Trophoblast cell (in vitro differentiated cells and primary cell): ENCODE data around the gene TNFAIP3.
A peak's percentile ranks its signal among the peaks of the same experiment; 100 is the strongest.

Experiments
- DNase-seq, 2 donors: peaks; one replicate each; pipeline ENCODE4 v3.0.0-alpha.2; 2016
- H2AFZ ChIP-seq: 2 replicates; pipeline ENCODE4 v1.6.1; 2013; ENCODE audit warnings: low read length, moderate library complexity, mild to moderate bottlenecking; ENCODE audit not compliant: insufficient read depth, poor library complexity
- H2AK5ac ChIP-seq: 2 replicates; pipeline ENCODE4 v1.6.1; 2013; ENCODE audit warnings: mild to moderate bottlenecking, low read length
- H2BK120ac ChIP-seq: 2 replicates; pipeline ENCODE4 v1.6.1; 2013; ENCODE audit warnings: low read length, mild to moderate bottlenecking, moderate library complexity; ENCODE audit not compliant: insufficient read depth, poor library complexity
- H2BK12ac ChIP-seq: 2 replicates; pipeline ENCODE4 v1.6.1; 2013; ENCODE audit warnings: mild to moderate bottlenecking, low read length, moderate library complexity
- H2BK5ac ChIP-seq: 2 replicates; pipeline ENCODE4 v1.6.1; 2013; ENCODE audit warnings: low read length, low read depth, moderate library complexity, mild to moderate bottlenecking; ENCODE audit not compliant: poor library complexity
- H3K14ac ChIP-seq: 2 replicates; pipeline ENCODE4 v1.6.1; 2013; ENCODE audit warnings: mild to moderate bottlenecking, low read length
- H3K18ac ChIP-seq: 2 replicates; pipeline ENCODE4 v1.6.1; 2013; ENCODE audit warnings: mild to moderate bottlenecking, low read length
- H3K23ac ChIP-seq: 2 replicates; pipeline ENCODE4 v1.6.1; 2013; ENCODE audit warnings: low read length
- H3K27ac ChIP-seq: 2 replicates; pipeline ENCODE4 v1.5.1; 2013; ENCODE audit warnings: low read depth, mild to moderate bottlenecking, inconsistent platforms, low read length, moderate library complexity
- H3K27me3 ChIP-seq: 2 replicates; pipeline ENCODE4 v1.6.1; 2013; ENCODE audit warnings: inconsistent platforms, mild to moderate bottlenecking, low read length, moderate library complexity; ENCODE audit not compliant: insufficient read depth
- H3K36me3 ChIP-seq, 2 experiments: 1 replicate in 1 of 2; 2 replicates in 1 of 2; pipeline ENCODE4 v1.6.1; 2013; ENCODE audit warnings: low read length in 2 of 2, mild to moderate bottlenecking in 2 of 2, moderate library complexity in 1 of 2; ENCODE audit not compliant: insufficient read depth in 2 of 2, control insufficient read depth in 1 of 2
- H3K4ac ChIP-seq: 2 replicates; pipeline ENCODE4 v1.6.1; 2013; ENCODE audit warnings: low read depth, mild to moderate bottlenecking, low read length, moderate library complexity
- H3K4me1 ChIP-seq, 2 experiments: 1 replicate in 1 of 2; 2 replicates in 1 of 2; pipeline ENCODE4 v1.6.1; 2013; ENCODE audit warnings: low read length in 2 of 2, mild to moderate bottlenecking in 2 of 2, moderate library complexity in 1 of 2; ENCODE audit not compliant: insufficient read depth in 2 of 2, control insufficient read depth in 1 of 2
- H3K4me2 ChIP-seq: 2 replicates; pipeline ENCODE4 v1.6.1; 2013; ENCODE audit warnings: inconsistent platforms, mild to moderate bottlenecking, low read length, moderate library complexity
- H3K4me3 ChIP-seq: 2 replicates; pipeline ENCODE4 v1.5.1; 2013; ENCODE audit warnings: mild to moderate bottlenecking, low read depth, low read length, inconsistent platforms
- H3K79me1 ChIP-seq: one replicate; pipeline ENCODE4 v1.6.1; 2013; ENCODE audit warnings: low read length
- H3K79me2 ChIP-seq: 2 replicates; pipeline ENCODE4 v1.6.1; 2013; ENCODE audit warnings: low read length, mild to moderate bottlenecking; ENCODE audit not compliant: control insufficient read depth, insufficient read depth, poor library complexity
- H3K9ac ChIP-seq: 2 replicates; pipeline ENCODE4 v1.6.1; 2013; ENCODE audit warnings: mild to moderate bottlenecking, low read length
- H3K9me3 ChIP-seq: 2 replicates; pipeline ENCODE4 v1.6.1; 2013; ENCODE audit warnings: low read depth, mild to moderate bottlenecking, control low read depth, inconsistent platforms, low read length; ENCODE audit not compliant: insufficient read depth
- H4K12ac ChIP-seq: 2 replicates; pipeline ENCODE4 v1.6.1; 2013; ENCODE audit warnings: low read depth, mild to moderate bottlenecking, low read length, moderate library complexity
- H4K8ac ChIP-seq: 2 replicates; pipeline ENCODE4 v1.6.1; 2013; ENCODE audit warnings: low read depth, mild to moderate bottlenecking, low read length, moderate library complexity
- H4K91ac ChIP-seq: one replicate; pipeline ENCODE4 v1.6.1; 2013; ENCODE audit warnings: low read depth, mild to moderate bottlenecking, low read length, moderate library complexity
- WGBS: extraction: QIAGEN DNeasy Blood & Tissue Kit; methylation state at CpG from one replicate; pipeline ENCODE4 v1.1.7; 2013; ENCODE audit warnings: missing lambda C conversion rate; ENCODE audit not compliant: insufficient read length, insufficient coverage; ENCODE audit errors: extremely low coverage; 5-methylcytosine and 5-hydroxymethylcytosine counted together

The TNFAIP3 gene

DNA sequence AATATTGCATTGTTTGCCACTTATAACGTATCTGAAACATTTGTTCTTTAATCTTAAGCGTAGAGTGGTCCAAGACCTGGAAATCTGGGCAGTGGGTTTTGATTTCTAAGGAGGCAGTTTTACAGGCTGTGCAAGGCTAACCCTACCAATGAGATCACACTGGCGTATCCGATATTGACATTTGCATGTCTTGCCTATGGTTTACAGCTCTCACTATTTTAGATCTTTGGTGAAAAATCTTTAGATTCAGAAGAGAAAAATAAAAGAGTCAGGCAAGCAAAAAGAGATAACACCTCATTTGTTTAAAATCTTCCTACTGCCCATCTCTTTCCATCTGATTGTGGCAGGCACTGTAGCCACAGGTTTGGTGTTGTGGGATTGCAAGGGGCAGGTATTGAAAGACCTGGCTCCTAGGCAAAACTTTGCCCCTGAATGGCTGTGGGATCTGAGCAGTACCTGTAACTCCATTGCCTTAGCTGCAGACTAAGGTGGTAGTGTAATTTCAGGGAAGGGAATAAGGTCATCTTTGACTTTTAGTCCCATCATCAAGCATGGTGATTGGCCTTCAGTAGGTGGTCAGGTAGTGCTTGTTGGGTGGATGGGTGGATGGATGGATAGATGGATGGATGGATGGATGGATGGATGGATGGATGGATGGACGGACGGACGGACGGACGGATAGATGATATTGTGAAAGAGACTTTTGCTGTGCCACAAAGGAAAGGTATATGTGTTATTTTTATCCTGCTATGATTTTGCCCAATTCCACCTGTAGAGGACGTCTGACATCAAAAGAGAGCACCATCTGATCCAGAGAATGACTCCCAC, 1.9 kb downstream of the TNFAIP3 start:
- DNase-seq, result peak in 1 of 2 donors; percentile 26
- Histone ChIP-seq H4K12ac (no peak overlapping the region), H3K14ac (no peak overlapping the region), H3K79me1 (peaks cover 19% of the 10 kb centered on the region), H3K18ac (peak overlapping the region; percentile 5), H2BK12ac (no peak overlapping the region), H3K4me3 (peak overlapping the region; percentile 57), H3K23ac (no peak overlapping the region), H2BK120ac (no peak overlapping the region), H3K4me1 (peaks cover 9 to 18% of the 10 kb centered on the region in 2 experiments), H3K9ac (no peak overlapping the region), H4K8ac (no peak overlapping the region), H4K91ac (no peak overlapping the region), H2AK5ac (no peak overlapping the region), H3K4ac (peak overlapping the region; percentile 4), H3K9me3 (no peaks in the 10 kb centered on the region), H3K4me2 (peak overlapping the region; percentile 56), H3K27ac (no peak overlapping the region), H3K79me2 (peaks cover 15% of the 10 kb centered on the region), H3K36me3 (peaks cover 0 to 3% of the 10 kb centered on the region in 2 experiments), H3K27me3 (no peaks in the 10 kb centered on the region), H2AFZ (no peak overlapping the region), H2BK5ac (no peak overlapping the region)
- 100% methylated on average over 4 of the region's 10 CpGs for WGBS

DNA sequence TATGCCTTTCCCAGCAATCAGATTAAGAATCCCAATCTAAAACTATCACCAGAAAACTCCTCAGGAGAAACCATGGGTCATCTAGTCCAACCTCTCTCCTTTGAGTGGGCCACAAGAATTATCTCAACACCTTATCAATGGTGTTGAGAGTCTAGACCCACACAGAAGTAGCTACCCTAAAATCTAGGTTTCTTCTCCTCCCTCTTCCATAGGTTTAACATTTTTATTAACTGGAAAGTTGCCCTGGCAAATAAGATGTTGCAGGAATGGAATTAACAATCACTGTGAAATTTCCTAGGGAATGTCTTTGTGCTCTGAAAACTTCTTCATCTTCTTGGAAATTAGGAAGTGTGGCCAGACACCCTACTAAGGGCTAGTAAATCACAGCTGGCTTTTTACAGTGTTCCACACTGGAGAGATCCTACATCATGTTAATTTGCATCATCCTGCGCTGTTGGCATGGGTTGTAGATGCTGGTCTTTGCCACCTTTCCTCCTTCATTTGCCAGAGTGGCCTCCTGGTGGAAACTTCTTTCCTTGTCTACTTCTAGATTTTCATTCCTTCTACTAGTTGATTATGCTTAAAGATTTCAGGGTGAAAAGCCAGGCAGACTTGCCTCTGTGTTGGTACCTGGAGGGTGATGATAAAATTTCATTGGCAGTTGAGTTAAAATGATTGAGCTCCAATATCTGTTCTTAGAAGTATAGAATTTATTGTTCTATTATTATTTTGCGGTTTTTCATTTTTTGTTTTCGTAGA, 2.7 kb downstream of the TNFAIP3 start:
- no CpG with 5 or more reads among the region's 3 CpGs for WGBS
- peaks cover 19% of the 10 kb centered on the region for H3K79me1 ChIP-seq
- H3K4me1 ChIP-seq, result peaks cover 9 to 21% of the 10 kb centered on the region in 2 experiments
- H3K4me2 ChIP-seq, result peak overlapping the region; percentile 56
- H3K9ac ChIP-seq, result no peak overlapping the region
- H4K12ac ChIP-seq, result no peak overlapping the region
- H3K23ac ChIP-seq, result no peak overlapping the region
- H2BK120ac ChIP-seq, result no peak overlapping the region
- H3K27me3 ChIP-seq, result no peaks in the 10 kb centered on the region
- no peak overlapping the region for H3K4me3 ChIP-seq
- peaks cover 15% of the 10 kb centered on the region for H3K79me2 ChIP-seq
- no peak overlapping the region for H2BK5ac ChIP-seq
- no peak overlapping the region for H3K14ac ChIP-seq
- no peak overlapping the region for H2AK5ac ChIP-seq
- H2BK12ac ChIP-seq, result no peak overlapping the region
- H3K9me3 ChIP-seq, result no peaks in the 10 kb centered on the region
- H4K8ac ChIP-seq, result no peak overlapping the region
- no peak overlapping the region for H3K4ac ChIP-seq
- H3K27ac ChIP-seq, result no peak overlapping the region
- no peak overlapping the region for H2AFZ ChIP-seq
- no peak overlapping the region for H4K91ac ChIP-seq
- peak overlapping the region; percentile 56 for H3K18ac ChIP-seq
- peak in 1 of 2 donors; percentile 20 for DNase-seq
- peaks cover 3 to 4% of the 10 kb centered on the region in 2 experiments for H3K36me3 ChIP-seq

DNA sequence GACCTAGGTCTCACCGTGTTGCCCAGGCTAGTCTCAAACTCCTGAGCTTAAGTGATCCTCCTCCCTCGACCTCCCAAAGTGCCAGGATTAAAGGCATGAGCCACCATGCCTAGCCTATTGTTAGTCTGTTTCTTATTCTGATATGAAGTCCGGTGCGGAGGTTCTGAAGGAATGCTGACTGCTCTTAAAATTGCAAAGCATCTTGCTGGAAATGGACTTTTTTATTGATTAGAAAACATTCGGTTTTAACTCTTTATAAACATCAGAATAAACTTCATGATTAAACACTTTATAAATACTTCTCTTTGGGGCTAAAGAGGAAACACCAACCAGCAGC, 3.2 kb downstream of the TNFAIP3 start:
- peaks cover 20% of the 10 kb centered on the region for H3K79me1 ChIP-seq
- no peaks in the 10 kb centered on the region for H3K9me3 ChIP-seq
- no peak overlapping the region for H2AK5ac ChIP-seq
- H3K4ac ChIP-seq, result no peak overlapping the region
- H4K8ac ChIP-seq, result no peak overlapping the region
- peaks cover 13 to 20% of the 10 kb centered on the region in 2 experiments for H3K4me1 ChIP-seq
- no peak overlapping the region for H2BK5ac ChIP-seq
- peaks cover 15% of the 10 kb centered on the region for H3K79me2 ChIP-seq
- H2BK120ac ChIP-seq, result no peak overlapping the region
- no CpG with 5 or more reads among the region's 5 CpGs for WGBS
- no peak overlapping the region for H2AFZ ChIP-seq
- H4K91ac ChIP-seq, result no peak overlapping the region
- no peak overlapping the region for H3K27ac ChIP-seq
- H3K18ac ChIP-seq, result no peak overlapping the region
- H3K27me3 ChIP-seq, result no peaks in the 10 kb centered on the region
- H3K9ac ChIP-seq, result no peak overlapping the region
- H3K14ac ChIP-seq, result no peak overlapping the region
- no peak overlapping the region for H2BK12ac ChIP-seq
- DNase-seq, result peak in 1 of 2 donors; percentile 30
- peaks cover 7 to 9% of the 10 kb centered on the region in 2 experiments for H3K36me3 ChIP-seq
- no peak overlapping the region for H3K23ac ChIP-seq
- H3K4me2 ChIP-seq, result no peak overlapping the region
- H4K12ac ChIP-seq, result no peak overlapping the region
- no peak overlapping the region for H3K4me3 ChIP-seq

DNA sequence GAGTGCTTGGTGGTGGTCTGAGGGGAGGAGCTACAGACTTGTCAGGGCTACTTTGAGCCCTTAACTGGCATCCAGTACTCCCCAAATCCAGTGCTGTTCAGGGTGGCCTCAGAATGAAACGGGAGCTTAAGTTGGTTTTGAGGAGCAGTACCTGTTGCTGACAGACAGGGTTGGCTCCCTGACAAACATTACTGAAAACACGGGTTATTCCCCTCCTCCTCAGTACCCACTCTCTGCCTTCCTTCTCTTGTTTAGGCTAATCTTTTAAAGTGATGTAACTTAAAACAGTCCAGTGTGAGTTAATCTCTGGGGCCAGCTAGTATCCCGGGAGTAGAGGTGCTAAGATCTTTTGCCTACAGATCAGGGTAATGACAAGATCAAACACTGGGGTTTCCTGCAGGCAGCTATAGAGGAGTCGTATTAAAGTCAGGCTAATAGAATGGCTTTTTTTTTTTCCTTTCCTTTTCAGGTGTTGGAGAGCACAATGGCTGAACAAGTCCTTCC, 3.7 kb downstream of the TNFAIP3 start:
- Histone ChIP-seq H3K4me1 (peaks cover 11 to 15% of the 10 kb centered on the region in 2 experiments), H3K4me2 (peak overlapping the region; percentile 0), H2AFZ (no peak overlapping the region), H3K9ac (no peak overlapping the region), H2AK5ac (no peak overlapping the region), H2BK120ac (no peak overlapping the region), H2BK12ac (no peak overlapping the region), H3K79me1 (peaks cover 18% of the 10 kb centered on the region), H3K9me3 (no peaks in the 10 kb centered on the region), H2BK5ac (no peak overlapping the region), H3K36me3 (peaks cover 7 to 12% of the 10 kb centered on the region in 2 experiments), H3K79me2 (peaks cover 15% of the 10 kb centered on the region), H3K4ac (peak overlapping the region; percentile 80), H4K12ac (no peak overlapping the region), H4K91ac (peak overlapping the region; percentile 32), H3K18ac (no peak overlapping the region), H3K23ac (no peak overlapping the region), H4K8ac (no peak overlapping the region), H3K27me3 (no peaks in the 10 kb centered on the region), H3K27ac (no peak overlapping the region), H3K4me3 (no peak overlapping the region), H3K14ac (no peak overlapping the region)
- WGBS, result no CpG with 5 or more reads among the region's 4 CpGs
- peak in 1 of 2 donors; percentile 40 for DNase-seq
